Stimulated activated CD8-positive, alpha-beta memory T cell treated with anti-CD3 and anti-CD28 coated beads, Interleukin-15, amount 100 ng/mL, for 24 hours (primary cell): Measurements from ENCODE around the gene ZNF440.
"Not testable (repeated sequence)": the region's sequence is repeated elsewhere in the genome, so short reads cannot be mapped to it uniquely, and the experiment has no call there.

Experiments
- DNase-seq: peaks from one replicate; pipeline ENCODE4 v3.0.0-alpha.2; 2020; ENCODE audit warnings: low read depth

Gene ZNF440

GRCh38 chr19:11814029-11814699 lies at the start of gene ZNF440:
ZNF440 (plus strand) TSS chr19:11814273; CDS start chr19:11814448, 175 bp downstream.
- DNase-seq, result peak; percentile 74

DNA sequence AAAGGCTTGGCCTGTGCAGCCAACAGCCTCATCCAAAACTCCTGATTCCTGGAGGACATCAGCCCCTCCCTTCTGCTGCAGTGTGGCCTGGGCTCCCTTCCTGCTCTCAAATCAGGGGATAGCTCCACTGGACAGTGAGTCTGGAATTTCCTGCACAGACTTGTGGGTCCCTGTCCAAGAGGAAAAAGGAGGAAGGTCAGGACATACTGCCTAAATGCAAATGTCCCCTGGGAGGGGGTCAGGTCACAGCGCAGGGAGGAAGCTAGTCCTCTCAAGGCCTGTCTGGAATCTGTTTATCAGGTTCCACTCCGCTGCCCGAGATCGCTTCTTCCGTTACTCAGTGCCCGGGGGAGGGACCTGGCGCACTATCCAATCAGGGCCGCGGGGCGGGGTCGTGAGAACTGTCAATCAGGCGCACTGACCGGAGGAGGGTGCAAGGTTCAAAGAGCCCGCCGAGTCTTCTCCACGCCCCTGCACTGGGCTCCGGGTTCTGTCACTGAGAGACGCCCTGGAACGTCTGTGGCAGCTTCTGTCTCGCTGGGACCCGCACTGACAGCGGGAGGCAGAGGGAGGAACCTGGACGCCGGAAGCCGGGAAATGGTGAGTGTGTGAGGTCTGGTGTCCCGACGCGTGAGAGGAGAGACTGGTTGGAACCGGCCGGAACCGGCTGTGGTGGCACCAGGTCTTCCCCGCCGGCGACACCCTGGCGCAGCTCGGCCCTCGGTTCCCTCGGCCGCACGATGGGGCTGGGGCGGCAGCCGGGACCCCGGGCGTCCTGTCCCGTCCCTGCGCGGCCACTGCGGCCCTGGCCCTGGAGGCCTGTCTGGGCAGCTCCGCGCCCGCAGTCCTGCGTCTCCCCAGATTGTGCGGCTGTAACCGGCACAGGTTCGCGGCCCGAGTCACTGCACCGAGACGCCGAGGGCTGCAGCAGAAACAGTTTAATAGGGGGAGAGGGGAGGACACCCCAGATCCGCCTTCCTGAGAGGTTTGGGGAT lies 47.2 kb upstream of the ZNF440 start, which contains the start of gene ZNF441:
Gene ZNF441, plus strand, starts transcription at position 404 of the 995 bp plus-strand sequence. Its CDS starts 194 bp downstream, at position 598.
- DNase-seq, result peak; percentile 89

DNA sequence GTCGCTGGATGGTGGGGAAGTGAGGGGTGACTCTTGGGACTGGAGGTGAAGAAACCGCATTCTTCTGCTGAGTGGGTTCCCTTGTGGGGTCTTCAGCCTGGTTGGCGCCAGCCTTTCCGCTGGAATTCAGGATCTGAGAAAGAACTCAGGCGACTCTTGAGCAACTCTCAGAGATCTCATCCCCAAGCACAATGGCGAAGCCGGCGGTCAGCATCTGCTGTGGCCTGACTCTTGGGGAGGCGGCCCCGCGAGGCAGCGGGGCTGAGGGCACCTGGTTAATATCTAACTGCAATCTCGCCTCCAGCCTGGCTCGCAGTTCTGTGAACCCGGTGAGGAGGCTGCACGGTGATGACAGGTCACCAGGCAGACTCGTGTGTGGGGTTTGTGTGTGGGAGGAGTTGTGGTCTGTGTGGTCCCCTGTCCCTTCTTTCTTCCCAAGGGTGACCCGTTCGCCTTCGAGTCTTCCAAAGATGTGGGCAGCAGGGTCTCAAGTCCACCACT lies 46.4 kb upstream of the ZNF440 start:
- no peak for DNase-seq

- DNase-seq, result no peak
Observed at GRCh38 chr19:11769995-11770394, 44.1 kb upstream of the ZNF440 start.

DNA sequence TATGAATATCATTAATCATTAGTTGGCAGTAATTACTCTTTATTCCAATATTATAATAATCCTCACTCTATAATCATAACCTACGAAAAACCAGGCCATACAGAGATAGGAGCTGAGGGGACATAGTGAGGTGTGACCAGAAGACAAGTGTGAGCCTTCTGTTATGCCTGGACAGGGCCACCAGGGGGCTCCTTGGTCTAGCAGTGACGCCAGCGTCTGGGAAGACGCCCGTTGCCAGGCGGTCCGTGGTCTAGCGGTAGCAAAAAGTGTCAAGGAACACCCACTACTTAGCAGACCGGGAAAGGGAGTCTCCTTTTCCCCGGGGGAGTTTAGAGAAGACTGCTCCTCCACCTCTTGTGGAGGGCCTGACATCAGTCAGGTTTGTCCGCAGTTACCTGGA lies 42.6 kb upstream of the ZNF440 start:
- DNase-seq, result not testable (repeated sequence)

DNA sequence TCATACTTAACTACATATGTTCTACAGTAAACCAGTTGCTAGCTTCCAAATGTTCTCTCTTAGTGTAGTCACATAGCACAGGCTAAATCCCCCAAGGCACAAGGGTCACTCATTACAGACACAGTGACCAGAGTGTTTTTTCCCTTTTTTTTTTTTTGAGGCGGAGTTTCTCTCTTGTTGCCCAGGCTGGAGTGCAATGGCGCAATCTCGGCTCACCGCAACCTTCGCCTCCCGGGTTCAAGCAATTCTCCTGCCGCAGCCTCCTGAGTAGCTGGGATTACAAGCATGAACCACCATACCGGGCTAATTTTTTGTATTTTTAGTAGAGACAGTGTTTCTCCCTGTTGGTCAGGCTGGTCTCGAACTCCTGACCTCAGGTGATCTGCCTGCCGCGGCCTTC lies 37.4 kb upstream of the ZNF440 start:
- DNase-seq, result not testable (repeated sequence)

DNA sequence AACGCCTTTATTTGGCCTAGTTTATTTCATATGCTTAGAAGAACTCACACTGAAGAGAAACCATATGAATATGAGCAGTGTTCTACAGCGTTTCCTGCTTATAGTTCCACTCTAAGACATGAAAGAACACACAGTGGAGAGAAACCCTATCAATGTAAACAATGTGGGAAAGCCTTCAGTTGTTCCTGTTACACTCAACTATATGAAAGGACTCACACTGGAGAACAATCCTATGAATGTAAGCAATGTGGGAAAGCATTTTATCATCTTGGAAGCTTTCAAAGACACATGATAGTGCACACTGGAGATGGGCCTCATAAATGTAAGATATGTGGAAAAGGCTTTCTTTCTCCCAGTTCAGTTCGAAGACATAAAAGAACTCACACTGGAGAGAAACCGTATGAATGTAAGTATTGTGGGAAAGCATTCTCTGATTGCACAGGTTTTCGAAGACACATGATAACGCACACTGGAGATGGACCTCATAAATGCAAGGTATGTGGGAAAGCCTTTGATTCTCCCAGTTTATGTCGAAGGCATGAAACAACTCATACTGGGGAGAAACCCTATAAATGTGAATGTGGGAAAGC lies 33.5 kb upstream of the ZNF440 start:
- no peak for DNase-seq

GRCh38 chr19:11781295-11782057 lies 32.6 kb upstream of the ZNF440 start:
- DNase-seq, result no peak

GRCh38 chr19:11783767-11784166 lies 30.3 kb upstream of the ZNF440 start:
- no peak for DNase-seq

GRCh38 chr19:11784356-11784755 lies 29.7 kb upstream of the ZNF440 start:
- no peak for DNase-seq

- DNase-seq, result no peak
Observed at GRCh38 chr19:11787536-11787935, 26.5 kb upstream of the ZNF440 start.

- DNase-seq, result no peak
Observed at GRCh38 chr19:11792942-11793341, 21.1 kb upstream of the ZNF440 start.

DNA sequence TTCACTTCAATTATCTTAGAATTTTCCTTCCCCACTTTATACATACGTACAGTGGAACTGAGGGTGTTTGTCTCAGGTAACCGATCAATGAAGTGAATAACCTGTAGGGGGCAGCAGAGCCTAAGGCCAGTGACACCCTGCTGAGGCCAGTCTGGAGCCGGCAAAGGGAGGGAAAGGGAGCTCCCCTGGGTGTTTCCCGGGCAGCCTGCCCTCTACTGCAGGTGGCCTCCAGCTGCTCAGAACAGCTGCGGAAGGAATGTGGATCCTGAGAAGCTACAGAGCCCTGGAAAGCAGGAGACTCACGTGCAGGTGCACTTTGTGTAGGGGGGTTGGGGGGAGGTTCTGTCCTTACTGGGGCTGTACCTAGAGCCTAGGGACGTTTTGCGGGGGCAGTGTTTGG lies 16.6 kb upstream of the ZNF440 start:
- DNase-seq, result no peak

- DNase-seq, result peak; percentile 45
Observed at GRCh38 chr19:11798391-11799330, 15.4 kb upstream of the ZNF440 start, which contains the start of gene ZNF491. ZNF491 (plus strand) TSS chr19:11798523; CDS start chr19:11805954, 7,431 bp downstream.

DNA sequence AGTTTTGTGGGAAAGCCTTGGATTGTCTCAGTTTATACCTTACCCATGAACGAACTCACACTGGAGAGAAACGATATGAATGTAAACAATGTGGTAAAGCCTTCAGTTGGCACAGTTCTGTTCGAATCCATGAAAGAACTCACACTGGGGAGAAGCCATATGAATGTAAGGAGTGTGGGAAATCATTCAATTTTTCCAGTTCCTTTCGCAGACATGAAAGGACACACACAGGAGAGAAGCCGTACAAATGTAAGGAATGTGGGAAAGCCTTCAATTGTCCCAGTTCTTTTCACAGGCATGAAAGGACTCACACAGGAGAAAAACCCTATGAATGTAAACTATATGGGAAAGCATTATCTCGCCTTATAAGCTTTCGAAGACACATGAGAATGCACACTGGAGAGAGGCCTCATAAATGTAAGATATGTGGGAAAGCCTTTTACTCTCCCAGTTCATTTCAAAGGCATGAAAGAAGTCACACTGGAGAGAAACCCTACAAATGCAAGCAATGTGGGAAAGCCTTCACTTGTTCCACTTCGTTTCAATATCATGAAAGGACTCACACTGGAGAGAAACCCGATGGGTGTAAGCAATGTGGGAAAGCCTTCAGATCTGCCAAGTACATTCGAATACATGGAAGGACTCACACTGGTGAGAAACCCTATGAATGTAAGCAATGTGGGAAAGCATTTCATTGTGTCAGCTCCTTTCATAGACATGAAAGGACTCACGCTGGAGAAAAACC lies 7.5 kb upstream of the ZNF440 start:
- DNase-seq, result no peak

- no peak for DNase-seq
Observed at GRCh38 chr19:11807099-11807380, 7.0 kb upstream of the ZNF440 start.

DNA sequence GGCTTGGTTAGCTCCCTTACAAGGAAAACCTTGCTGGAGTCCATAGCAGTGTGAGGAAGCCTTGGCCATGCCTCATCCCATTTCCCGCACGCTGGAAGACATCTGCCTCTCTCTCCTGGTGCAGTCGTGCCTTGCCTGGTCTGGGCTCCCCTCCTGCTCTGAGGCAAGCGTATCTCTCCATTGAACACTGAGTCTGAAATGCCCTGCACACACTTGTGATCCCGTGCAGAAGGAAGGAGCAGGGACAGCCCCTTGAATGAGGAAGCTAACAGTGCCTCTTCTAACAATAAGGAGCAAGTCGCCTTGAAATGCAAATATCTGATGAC lies 407 bp upstream of the ZNF440 start:
- DNase-seq, result no peak

DNA sequence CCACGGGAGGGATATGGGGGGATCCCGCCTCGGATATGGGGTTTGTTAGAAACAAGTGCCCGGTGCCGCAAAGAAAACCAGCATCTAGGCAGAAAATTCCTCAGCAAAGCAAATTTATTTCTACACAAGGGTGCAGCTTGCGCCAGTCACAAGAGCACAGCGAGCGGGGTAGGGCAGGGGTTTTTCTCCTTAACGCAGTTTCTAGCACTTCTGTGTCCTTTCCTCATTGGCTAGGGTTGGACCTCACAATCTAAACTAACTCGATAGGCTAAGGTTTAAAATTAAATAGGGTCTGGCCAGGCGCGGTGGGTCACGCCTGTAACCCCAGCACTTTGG lies 595 bp downstream of the ZNF440 start:
- DNase-seq, result no peak

DNA sequence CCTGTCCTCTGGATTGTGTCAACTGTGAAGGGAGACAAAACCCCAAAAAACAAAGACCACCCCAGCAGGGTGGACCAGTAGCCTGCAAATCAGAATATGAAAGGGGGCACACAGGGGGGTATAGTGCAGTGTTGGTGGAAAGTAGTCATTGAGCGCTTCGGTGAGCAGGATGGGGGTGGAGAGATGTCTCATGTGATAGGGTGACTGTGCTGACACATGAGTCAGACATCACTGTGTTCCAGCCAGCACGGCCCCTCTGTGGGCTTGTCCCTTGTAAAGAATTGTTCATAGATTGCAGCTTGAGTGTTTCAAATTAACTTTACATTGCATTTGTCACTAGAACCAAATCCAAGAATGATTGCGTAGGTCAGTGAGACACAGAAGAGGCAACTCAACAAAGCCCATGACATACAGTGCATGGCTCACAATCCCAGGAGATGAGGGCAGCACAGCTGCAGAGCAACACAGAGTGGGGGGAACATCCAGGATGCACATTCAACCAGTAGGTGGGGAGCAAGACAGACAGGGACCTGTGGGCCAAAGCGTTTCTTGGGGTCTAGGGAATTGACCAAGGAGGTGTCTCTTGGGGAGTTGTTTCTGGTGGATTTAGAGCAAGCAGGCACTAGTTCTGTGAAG lies 7.5 kb downstream of the ZNF440 start:
- no peak for DNase-seq
